ENCODE data around the gene GFPT2.
A peak's percentile ranks its signal among the peaks of the same experiment; 100 is the strongest.

Gene GFPT2

DNA sequence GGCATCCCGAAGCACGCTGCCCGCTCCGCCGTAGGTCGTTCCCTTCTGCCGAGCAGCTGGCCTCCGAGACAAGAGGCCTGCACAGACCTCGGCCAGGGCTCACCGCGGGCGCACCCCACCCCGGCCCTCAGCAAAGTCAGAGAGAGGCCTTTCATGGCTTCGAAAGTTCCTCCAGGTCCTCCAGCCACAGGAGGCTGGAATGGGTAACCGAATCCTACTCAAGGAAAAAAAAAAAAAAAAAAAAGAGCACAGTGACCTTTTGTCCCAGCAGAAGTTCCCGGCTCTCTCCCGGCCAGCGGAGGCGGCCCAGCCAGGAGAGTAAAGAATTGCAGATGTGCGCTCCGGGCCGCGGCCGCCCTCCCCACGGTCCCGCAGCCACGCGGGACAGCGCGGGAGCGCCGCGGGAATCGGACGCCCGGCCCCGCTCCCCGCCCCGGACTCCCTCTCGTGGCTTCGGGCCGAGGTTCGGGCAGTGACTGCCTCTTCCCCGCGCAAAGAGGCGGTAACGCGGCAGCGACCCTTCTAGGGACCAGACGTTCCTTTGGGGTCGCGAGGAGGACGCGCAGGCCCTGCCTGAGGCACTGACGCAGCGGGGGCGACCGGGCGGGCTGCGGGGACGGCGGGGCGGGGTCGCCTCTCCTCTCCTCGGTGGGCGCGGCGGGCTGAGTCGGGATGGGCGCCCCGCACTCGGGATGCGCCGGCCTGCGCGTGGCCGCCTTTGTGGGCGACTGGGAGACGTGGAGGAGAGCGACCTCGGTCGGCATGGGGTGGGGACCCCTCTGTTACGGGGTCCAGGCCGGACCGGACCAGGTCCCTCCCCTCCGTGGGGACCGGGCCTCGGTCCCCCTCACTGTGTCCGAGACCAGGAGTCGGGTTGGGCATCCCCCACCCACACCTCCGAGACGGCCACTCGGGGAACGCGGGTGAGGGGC is 754 bp downstream of the GFPT2 start:
- H3K27me3 ChIP-seq (replicated peaks; ENCODE audit: control insufficient read depth, insufficient read depth, low read length, poor library complexity, severe bottlenecking): peaks cover 33% of the 10 kb centered on the region
- H3K4me1 ChIP-seq (ENCODE audit: control insufficient read depth, insufficient read depth, low read length, poor library complexity, severe bottlenecking): peaks cover 12% of the 10 kb centered on the region
- no peak for DNase-seq
- peak overlapping the region; percentile 59 for H3K4me3 ChIP-seq (ENCODE audit: insufficient read depth, low read depth, low read length, poor library complexity, severe bottlenecking)
- no peaks in the 10 kb centered on the region for H3K9me3 ChIP-seq (ENCODE audit: control insufficient read depth, low read length)
- no peak overlapping the region for H3K27ac ChIP-seq (ENCODE audit: insufficient read depth, low read length, poor library complexity, severe bottlenecking)
- H3K36me3 ChIP-seq (ENCODE audit: control insufficient read depth, insufficient read depth, low read length): no peaks in the 10 kb centered on the region

DNA sequence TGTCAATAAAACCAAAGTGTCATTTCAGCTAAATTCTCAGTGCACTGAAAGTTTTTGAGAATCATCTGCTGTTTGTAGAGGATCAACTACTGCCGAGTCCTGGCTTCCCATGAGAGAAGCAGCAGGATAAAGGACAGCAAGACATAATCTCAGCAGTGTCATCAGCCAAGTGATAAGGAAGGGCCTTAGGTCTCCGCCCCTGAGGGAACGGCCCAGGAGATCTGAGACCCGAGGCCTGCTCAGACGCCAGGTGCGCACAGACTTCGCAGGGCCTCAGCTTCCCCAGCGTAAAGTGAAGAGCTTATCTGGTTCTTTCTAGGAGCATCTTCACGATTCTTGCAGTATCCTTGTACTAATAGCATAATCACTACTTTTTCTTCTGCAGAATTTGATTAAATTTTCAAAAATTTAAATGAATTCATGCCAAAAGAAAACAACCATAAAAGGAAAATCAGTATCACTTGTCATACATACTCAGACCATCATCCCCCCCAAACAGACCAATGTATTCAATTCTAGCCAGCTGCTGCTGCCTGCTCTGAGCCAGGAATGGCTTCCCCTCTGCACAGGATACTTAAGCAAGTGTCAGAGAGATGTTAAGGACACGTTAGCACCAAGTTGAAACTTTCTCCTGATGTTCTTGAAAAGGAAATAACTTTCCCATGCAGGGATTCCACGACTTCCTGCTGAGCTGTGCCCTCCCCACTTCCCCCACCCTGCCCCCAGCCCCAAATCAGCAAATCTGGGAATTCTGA is 2.2 kb downstream of the GFPT2 start:
- peaks cover 12% of the 10 kb centered on the region for H3K4me1 ChIP-seq (ENCODE audit: control insufficient read depth, insufficient read depth, low read length, poor library complexity, severe bottlenecking)
- DNase-seq: no peak
- no peaks in the 10 kb centered on the region for H3K36me3 ChIP-seq (ENCODE audit: control insufficient read depth, insufficient read depth, low read length)
- no peaks in the 10 kb centered on the region for H3K9me3 ChIP-seq (ENCODE audit: control insufficient read depth, low read length)
- peaks cover 29% of the 10 kb centered on the region for H3K27me3 ChIP-seq (replicated peaks; ENCODE audit: control insufficient read depth, insufficient read depth, low read length, poor library complexity, severe bottlenecking)
- no peak overlapping the region for H3K27ac ChIP-seq (ENCODE audit: insufficient read depth, low read length, poor library complexity, severe bottlenecking)
- no peak overlapping the region for H3K4me3 ChIP-seq (ENCODE audit: insufficient read depth, low read depth, low read length, poor library complexity, severe bottlenecking)

- Histone ChIP-seq H3K27me3 (replicated peaks; ENCODE audit: control insufficient read depth, insufficient read depth, low read length, poor library complexity, severe bottlenecking) (peaks cover 29% of the 10 kb centered on the region), H3K36me3 (ENCODE audit: control insufficient read depth, insufficient read depth, low read length) (no peaks in the 10 kb centered on the region), H3K4me3 (ENCODE audit: insufficient read depth, low read depth, low read length, poor library complexity, severe bottlenecking) (no peak overlapping the region), H3K27ac (ENCODE audit: insufficient read depth, low read length, poor library complexity, severe bottlenecking) (no peak overlapping the region), H3K9me3 (ENCODE audit: control insufficient read depth, low read length) (no peaks in the 10 kb centered on the region), H3K4me1 (ENCODE audit: control insufficient read depth, insufficient read depth, low read length, poor library complexity, severe bottlenecking) (peaks cover 12% of the 10 kb centered on the region)
- no peak for DNase-seq
Observed at GRCh38 chr5:180350296-180350695, 2.8 kb downstream of the GFPT2 start.

- Histone ChIP-seq H3K4me1 (ENCODE audit: control insufficient read depth, insufficient read depth, low read length, poor library complexity, severe bottlenecking) (peaks cover 12% of the 10 kb centered on the region), H3K36me3 (ENCODE audit: control insufficient read depth, insufficient read depth, low read length) (no peaks in the 10 kb centered on the region), H3K27ac (ENCODE audit: insufficient read depth, low read length, poor library complexity, severe bottlenecking) (no peak overlapping the region), H3K27me3 (replicated peaks; ENCODE audit: control insufficient read depth, insufficient read depth, low read length, poor library complexity, severe bottlenecking) (peaks cover 24% of the 10 kb centered on the region), H3K4me3 (ENCODE audit: insufficient read depth, low read depth, low read length, poor library complexity, severe bottlenecking) (no peak overlapping the region), H3K9me3 (ENCODE audit: control insufficient read depth, low read length) (no peaks in the 10 kb centered on the region)
- no peak for DNase-seq
Observed at GRCh38 chr5:180349391-180349790, 3.7 kb downstream of the GFPT2 start.

GRCh38 chr5:180348336-180348735 is 4.8 kb downstream of the GFPT2 start:
- no peak overlapping the region for H3K4me3 ChIP-seq (ENCODE audit: insufficient read depth, low read depth, low read length, poor library complexity, severe bottlenecking)
- H3K27me3 ChIP-seq (replicated peaks; ENCODE audit: control insufficient read depth, insufficient read depth, low read length, poor library complexity, severe bottlenecking): peaks cover 15% of the 10 kb centered on the region
- DNase-seq: no peak
- no peaks in the 10 kb centered on the region for H3K9me3 ChIP-seq (ENCODE audit: control insufficient read depth, low read length)
- no peaks in the 10 kb centered on the region for H3K36me3 ChIP-seq (ENCODE audit: control insufficient read depth, insufficient read depth, low read length)
- H3K27ac ChIP-seq (ENCODE audit: insufficient read depth, low read length, poor library complexity, severe bottlenecking): no peak overlapping the region
- peaks cover 12% of the 10 kb centered on the region for H3K4me1 ChIP-seq (ENCODE audit: control insufficient read depth, insufficient read depth, low read length, poor library complexity, severe bottlenecking)

DNA sequence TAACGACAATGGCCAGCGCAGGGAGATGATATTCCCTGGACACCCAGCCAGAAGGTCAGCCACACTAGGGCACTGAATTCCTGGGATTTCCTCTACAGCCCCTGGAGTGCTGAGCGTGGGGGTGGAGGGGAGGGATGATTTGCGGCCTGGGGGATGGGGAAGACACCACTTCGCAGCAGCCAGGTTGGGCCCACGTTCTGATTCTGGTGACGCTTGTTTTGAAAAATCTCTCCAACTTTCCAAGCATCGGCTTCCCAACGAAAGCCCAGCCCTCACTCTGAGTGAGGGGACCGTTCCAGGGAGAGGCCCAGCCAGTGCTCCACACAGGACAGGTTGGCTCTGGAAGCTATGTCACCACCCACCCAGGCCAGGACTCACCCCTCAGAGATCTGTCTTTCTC is 5.4 kb downstream of the GFPT2 start:
- Histone ChIP-seq H3K4me3 (ENCODE audit: insufficient read depth, low read depth, low read length, poor library complexity, severe bottlenecking) (no peak overlapping the region), H3K4me1 (ENCODE audit: control insufficient read depth, insufficient read depth, low read length, poor library complexity, severe bottlenecking) (peaks cover 8% of the 10 kb centered on the region), H3K36me3 (ENCODE audit: control insufficient read depth, insufficient read depth, low read length) (no peaks in the 10 kb centered on the region), H3K9me3 (ENCODE audit: control insufficient read depth, low read length) (no peaks in the 10 kb centered on the region), H3K27me3 (replicated peaks; ENCODE audit: control insufficient read depth, insufficient read depth, low read length, poor library complexity, severe bottlenecking) (peaks cover 10% of the 10 kb centered on the region), H3K27ac (ENCODE audit: insufficient read depth, low read length, poor library complexity, severe bottlenecking) (no peak overlapping the region)
- DNase-seq: no peak

GRCh38 chr5:180346358-180346757 is 6.8 kb downstream of the GFPT2 start:
- Histone ChIP-seq H3K4me1 (ENCODE audit: control insufficient read depth, insufficient read depth, low read length, poor library complexity, severe bottlenecking) (no peaks in the 10 kb centered on the region), H3K4me3 (ENCODE audit: insufficient read depth, low read depth, low read length, poor library complexity, severe bottlenecking) (no peak overlapping the region), H3K27ac (ENCODE audit: insufficient read depth, low read length, poor library complexity, severe bottlenecking) (no peak overlapping the region), H3K9me3 (ENCODE audit: control insufficient read depth, low read length) (no peaks in the 10 kb centered on the region), H3K27me3 (replicated peaks; ENCODE audit: control insufficient read depth, insufficient read depth, low read length, poor library complexity, severe bottlenecking) (no peaks in the 10 kb centered on the region), H3K36me3 (ENCODE audit: control insufficient read depth, insufficient read depth, low read length) (no peaks in the 10 kb centered on the region)
- DNase-seq: no peak

GRCh38 chr5:180345781-180346180 is 7.4 kb downstream of the GFPT2 start:
- Histone ChIP-seq H3K36me3 (ENCODE audit: control insufficient read depth, insufficient read depth, low read length) (no peaks in the 10 kb centered on the region), H3K4me3 (ENCODE audit: insufficient read depth, low read depth, low read length, poor library complexity, severe bottlenecking) (no peak overlapping the region), H3K27ac (ENCODE audit: insufficient read depth, low read length, poor library complexity, severe bottlenecking) (no peak overlapping the region), H3K9me3 (ENCODE audit: control insufficient read depth, low read length) (no peaks in the 10 kb centered on the region), H3K27me3 (replicated peaks; ENCODE audit: control insufficient read depth, insufficient read depth, low read length, poor library complexity, severe bottlenecking) (no peaks in the 10 kb centered on the region), H3K4me1 (ENCODE audit: control insufficient read depth, insufficient read depth, low read length, poor library complexity, severe bottlenecking) (no peaks in the 10 kb centered on the region)
- no peak for DNase-seq

DNA sequence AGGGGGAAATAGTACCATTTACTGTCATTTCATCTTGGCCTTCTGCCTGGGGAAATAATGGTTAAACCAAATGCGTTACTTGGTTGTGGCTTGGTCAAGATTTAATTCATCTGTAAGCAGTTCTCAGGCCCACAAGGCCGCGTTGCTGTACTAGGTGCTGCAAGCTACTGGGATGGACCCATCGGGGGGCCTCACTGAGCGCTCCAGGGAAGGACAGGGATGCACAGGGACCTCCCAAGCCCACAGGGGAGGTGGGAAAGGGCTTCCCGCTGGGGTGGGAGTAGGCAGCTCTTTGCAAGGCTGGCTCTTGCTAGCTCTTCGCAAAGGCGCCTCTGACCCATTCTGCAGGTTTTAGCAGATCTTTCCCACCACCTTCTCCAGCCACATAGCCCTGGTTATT is 8.0 kb downstream of the GFPT2 start:
- Histone ChIP-seq H3K27me3 (replicated peaks; ENCODE audit: control insufficient read depth, insufficient read depth, low read length, poor library complexity, severe bottlenecking) (no peaks in the 10 kb centered on the region), H3K4me3 (ENCODE audit: insufficient read depth, low read depth, low read length, poor library complexity, severe bottlenecking) (no peak overlapping the region), H3K9me3 (ENCODE audit: control insufficient read depth, low read length) (no peaks in the 10 kb centered on the region), H3K36me3 (ENCODE audit: control insufficient read depth, insufficient read depth, low read length) (no peaks in the 10 kb centered on the region), H3K27ac (ENCODE audit: insufficient read depth, low read length, poor library complexity, severe bottlenecking) (no peak overlapping the region), H3K4me1 (ENCODE audit: control insufficient read depth, insufficient read depth, low read length, poor library complexity, severe bottlenecking) (no peaks in the 10 kb centered on the region)
- DNase-seq: no peak

- H3K27me3 ChIP-seq (replicated peaks; ENCODE audit: control insufficient read depth, insufficient read depth, low read length, poor library complexity, severe bottlenecking): no peaks in the 10 kb centered on the region
- no peaks in the 10 kb centered on the region for H3K4me1 ChIP-seq (ENCODE audit: control insufficient read depth, insufficient read depth, low read length, poor library complexity, severe bottlenecking)
Observed at GRCh38 chr5:180344696-180344999, 8.5 kb downstream of the GFPT2 start.

More at GRCh38 chr5:180344696-180344999, 8.5 kb downstream of the GFPT2 start:
- no peak overlapping the region for H3K4me3 ChIP-seq (ENCODE audit: insufficient read depth, low read depth, low read length, poor library complexity, severe bottlenecking)
- H3K36me3 ChIP-seq (ENCODE audit: control insufficient read depth, insufficient read depth, low read length): no peaks in the 10 kb centered on the region
- no peaks in the 10 kb centered on the region for H3K9me3 ChIP-seq (ENCODE audit: control insufficient read depth, low read length)
- no peak for DNase-seq
- no peak overlapping the region for H3K27ac ChIP-seq (ENCODE audit: insufficient read depth, low read length, poor library complexity, severe bottlenecking)
